Suppressor macrophage treated with lipopolysaccharide for 4 hours (primary cell): Measurements from ENCODE around the gene PTPRG.

ENCODE experiments used
- DNase-seq: peaks from one replicate; pipeline ENCODE4 v3.0.0-alpha.2; 2020

The PTPRG gene

GRCh38 chr3:62142331-62143085 lies 581.1 kb downstream of the PTPRG start:
- DNase-seq, result no peak

GRCh38 chr3:62143843-62144450 lies 582.6 kb downstream of the PTPRG start:
- no peak for DNase-seq

GRCh38 chr3:62144482-62144881 lies 583.1 kb downstream of the PTPRG start:
- DNase-seq, result no peak

GRCh38 chr3:62145086-62145757 lies 583.9 kb downstream of the PTPRG start:
- no peak for DNase-seq

- DNase-seq, result no peak
These were observed 588.2 kb downstream of the PTPRG start for GRCh38 chr3:62149539-62149938.

GRCh38 chr3:62149962-62150361 lies 588.6 kb downstream of the PTPRG start:
- DNase-seq, result no peak

- no peak for DNase-seq
These were observed 590.2 kb downstream of the PTPRG start for GRCh38 chr3:62151591-62151990.

- DNase-seq, result no peak
These were observed 591.9 kb downstream of the PTPRG start for GRCh38 chr3:62153231-62153630.

- no peak for DNase-seq
These were observed 593.2 kb downstream of the PTPRG start for GRCh38 chr3:62154457-62155148.

- DNase-seq, result no peak
These were observed 597.8 kb downstream of the PTPRG start for GRCh38 chr3:62159056-62159708.

- DNase-seq, result no peak
These were observed 598.3 kb downstream of the PTPRG start for GRCh38 chr3:62159709-62160092.

GRCh38 chr3:62161371-62161770 lies 600.0 kb downstream of the PTPRG start:
- no peak for DNase-seq

- no peak for DNase-seq
These were observed 602.8 kb downstream of the PTPRG start for GRCh38 chr3:62164196-62164595.

GRCh38 chr3:62164746-62165145 lies 603.4 kb downstream of the PTPRG start:
- no peak for DNase-seq

GRCh38 chr3:62167566-62168262 lies 606.3 kb downstream of the PTPRG start:
- no peak for DNase-seq

- DNase-seq, result no peak
These were observed 607.0 kb downstream of the PTPRG start for GRCh38 chr3:62168356-62168755.

GRCh38 chr3:62169906-62170660 lies 608.7 kb downstream of the PTPRG start:
- no peak for DNase-seq

GRCh38 chr3:62171789-62172188 lies 610.4 kb downstream of the PTPRG start:
- no peak for DNase-seq

GRCh38 chr3:62172199-62172598 lies 610.8 kb downstream of the PTPRG start:
- DNase-seq, result no peak

GRCh38 chr3:62173939-62174515 lies 612.7 kb downstream of the PTPRG start:
- no peak for DNase-seq

- DNase-seq, result no peak
These were observed 613.8 kb downstream of the PTPRG start for GRCh38 chr3:62175161-62175560.
